HG03097 (cell line): Measurements from ENCODE around the gene TMA7.
"Not testable (repeated sequence)": the region's sequence is repeated elsewhere in the genome, so short reads cannot be mapped to it uniquely, and the experiment has no call there.

Experiments used
- ATAC-seq: cut with Tn5 transposase; IDR thresholded peaks from one replicate; pipeline ENCODE4 v1.9.1; 2021; ENCODE audit not compliant: unreplicated experiment, low FRiP score

TMA7 gene

GRCh38 chr3:48465531-48466378, 25.7 kb downstream of the TMA7 start:
- ATAC-seq: peak; percentile 57

DNA sequence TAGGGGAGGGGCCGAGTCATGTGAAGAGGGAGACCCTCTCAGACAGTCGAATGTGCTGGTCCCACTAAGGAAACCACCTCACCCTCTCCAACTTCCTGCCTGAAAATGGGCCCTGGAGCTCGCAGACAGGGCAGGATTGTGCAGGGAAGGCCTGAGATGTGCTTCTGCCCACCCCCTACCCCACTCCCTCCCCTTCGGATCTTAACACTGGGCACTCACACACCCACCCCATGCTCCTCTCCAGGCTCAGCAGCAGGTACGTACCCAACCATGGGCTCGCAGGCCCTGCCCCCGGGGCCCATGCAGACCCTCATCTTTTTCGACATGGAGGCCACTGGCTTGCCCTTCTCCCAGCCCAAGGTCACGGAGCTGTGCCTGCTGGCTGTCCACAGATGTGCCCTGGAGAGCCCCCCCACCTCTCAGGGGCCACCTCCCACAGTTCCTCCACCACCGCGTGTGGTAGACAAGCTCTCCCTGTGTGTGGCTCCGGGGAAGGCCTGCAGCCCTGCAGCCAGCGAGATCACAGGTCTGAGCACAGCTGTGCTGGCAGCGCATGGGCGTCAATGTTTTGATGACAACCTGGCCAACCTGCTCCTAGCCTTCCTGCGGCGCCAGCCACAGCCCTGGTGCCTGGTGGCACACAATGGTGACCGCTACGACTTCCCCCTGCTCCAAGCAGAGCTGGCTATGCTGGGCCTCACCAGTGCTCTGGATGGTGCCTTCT, 26.5 kb downstream of the TMA7 start:
- peak; percentile 6 for ATAC-seq

- ATAC-seq: no peak
These were observed 27.0 kb downstream of the TMA7 start for GRCh38 chr3:48467110-48467454.

GRCh38 chr3:48467473-48468267, 27.6 kb downstream of the TMA7 start:
- no peak for ATAC-seq

DNA sequence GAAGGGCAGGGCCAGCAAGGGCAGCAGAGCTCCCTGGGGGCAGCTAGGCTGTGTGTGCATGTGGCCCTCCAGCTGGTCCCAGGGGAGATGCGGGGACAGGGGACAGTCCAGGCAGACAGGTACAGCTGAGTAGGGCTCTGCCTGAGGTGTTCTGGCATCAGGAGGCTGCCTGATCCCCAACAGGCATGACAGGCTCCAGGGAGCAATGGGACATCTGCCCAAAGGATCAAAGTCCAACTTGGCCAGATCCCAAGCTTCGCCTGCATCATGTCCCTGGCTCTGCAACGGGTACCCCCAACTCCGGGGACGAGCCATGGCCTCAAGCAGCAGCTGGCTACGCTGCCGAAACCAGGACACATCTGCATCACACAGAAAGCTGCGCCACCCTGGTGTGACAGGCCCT, 28.3 kb downstream of the TMA7 start:
- no peak for ATAC-seq

GRCh38 chr3:48469046-48469915, 29.2 kb downstream of the TMA7 start:
- no peak for ATAC-seq

- ATAC-seq: no peak
These were observed 30.2 kb downstream of the TMA7 start for GRCh38 chr3:48470286-48470685.

DNA sequence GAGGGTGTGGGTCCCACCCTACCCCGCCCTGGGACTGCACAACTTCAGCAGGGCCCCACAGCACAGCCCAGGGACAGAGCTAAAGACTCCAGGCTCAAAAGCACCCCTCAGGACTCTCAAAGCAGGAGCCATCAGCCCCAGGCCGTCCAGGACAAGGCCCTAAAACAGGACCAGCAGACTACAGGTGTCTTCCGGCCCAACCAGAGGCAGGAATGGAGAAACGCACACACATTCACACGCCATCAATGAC, 32.5 kb downstream of the TMA7 start:
- ATAC-seq: peak; percentile 1

- ATAC-seq: peak; percentile 73
These were observed 33.0 kb downstream of the TMA7 start for GRCh38 chr3:48472923-48473616.

- no peak for ATAC-seq
These were observed 33.5 kb downstream of the TMA7 start for GRCh38 chr3:48473617-48473952.

DNA sequence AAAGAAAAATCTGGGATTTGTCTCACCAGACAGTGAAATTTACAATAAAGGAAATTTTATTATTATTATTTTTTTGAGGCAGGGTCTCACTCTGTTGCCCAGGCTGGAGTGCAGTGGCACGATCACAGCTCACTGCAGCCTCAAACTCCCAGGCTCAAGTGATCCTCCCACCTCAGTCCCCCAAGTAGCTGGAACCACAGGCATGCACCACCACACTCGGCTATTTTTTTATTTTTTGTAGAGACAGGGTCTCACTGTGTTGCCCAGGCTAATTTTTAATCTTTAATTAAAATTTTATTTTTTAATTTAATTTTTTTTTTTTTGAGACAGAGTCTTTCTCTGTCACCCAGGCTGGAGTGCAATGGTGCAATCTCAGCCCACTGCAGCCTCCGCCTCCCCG, 34.0 kb downstream of the TMA7 start:
- not testable (repeated sequence) for ATAC-seq

DNA sequence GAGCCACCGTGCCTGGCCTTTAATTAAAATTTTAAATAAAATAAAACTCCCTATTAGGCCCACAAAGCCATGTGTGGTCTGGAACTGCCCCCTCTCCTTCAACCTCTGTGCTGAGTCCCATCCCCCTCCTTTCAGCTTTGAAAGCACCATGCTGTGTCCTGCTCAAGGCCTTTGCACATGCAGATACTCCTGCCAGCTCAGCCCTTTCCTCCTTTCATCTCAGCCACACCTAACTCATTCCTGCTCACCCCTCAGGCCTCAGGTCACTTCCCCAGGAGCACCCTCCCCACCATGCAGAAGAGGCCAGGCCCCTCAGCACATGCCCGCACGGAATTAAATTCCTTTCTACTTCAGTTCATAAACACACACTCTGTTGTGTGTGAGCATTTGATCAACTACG, 34.6 kb downstream of the TMA7 start:
- no peak for ATAC-seq

DNA sequence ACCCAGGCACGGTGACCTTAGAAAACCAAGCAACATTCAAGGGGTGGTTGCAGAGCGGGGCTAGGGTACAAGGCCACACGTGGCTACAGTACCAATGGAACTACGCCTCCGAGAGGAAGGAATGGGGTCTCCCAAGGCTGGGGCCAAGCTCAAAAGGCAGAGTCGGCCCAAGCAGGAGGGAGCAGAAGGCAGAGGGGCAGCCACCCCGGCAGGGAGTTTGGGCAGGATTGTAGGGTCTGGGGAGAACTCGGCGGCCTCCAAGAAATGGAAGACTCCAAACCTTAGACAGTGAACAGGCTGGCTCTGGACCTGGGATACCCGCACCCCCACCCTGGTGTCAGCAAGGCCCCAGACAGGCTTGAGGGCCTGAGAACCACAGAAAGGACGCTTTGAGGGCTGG, 35.1 kb downstream of the TMA7 start:
- no peak for ATAC-seq

- no peak for ATAC-seq
These were observed 36.5 kb downstream of the TMA7 start for GRCh38 chr3:48476426-48477053.

DNA sequence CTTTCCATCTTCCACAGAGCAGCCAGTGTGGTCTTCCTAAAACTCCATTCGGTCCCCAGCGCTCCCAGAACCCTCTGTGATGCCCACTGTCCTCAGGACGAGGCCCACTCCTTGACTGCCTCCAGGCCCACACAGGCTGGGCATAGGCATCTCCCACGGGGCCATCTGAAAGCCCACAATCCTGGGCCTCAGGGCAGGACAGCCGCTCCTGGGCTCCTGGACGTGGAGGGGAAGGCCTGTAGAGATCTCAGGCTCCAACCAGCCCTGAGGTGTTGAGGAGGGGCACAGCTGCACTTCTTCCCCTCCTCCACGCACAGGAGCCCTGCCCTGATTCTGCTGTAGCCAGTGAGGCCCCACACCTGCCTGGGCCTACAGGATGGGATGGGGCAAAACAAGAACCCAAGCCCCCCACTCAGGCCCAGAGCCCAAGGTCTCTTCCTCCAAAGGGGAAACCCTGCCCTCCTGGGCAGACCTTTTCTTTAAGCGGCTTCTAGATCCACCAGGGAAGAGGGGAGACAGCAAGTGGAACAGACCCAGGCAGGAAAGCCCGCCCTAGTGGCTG, 38.0 kb downstream of the TMA7 start:
- no peak for ATAC-seq

GRCh38 chr3:48478626-48479555, 38.8 kb downstream of the TMA7 start:
- ATAC-seq: no peak

DNA sequence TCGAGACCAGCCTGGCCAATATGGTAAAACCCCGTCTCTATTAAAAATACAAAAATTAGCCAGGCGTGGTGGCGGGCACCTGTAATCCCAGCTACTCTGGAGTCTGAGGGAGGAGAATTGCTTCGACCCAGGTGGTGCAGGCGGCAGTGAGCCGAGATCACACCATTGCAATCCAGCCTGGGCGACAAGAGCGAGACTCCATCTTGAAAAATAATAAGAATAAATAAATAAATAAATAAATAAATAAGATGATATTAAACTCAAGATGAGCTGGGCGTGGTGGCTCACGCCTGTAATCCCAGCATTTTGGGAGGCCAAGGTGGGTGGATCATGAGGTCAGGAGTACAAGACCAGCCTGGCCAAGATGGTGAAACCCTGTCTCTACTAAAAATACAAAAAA, 40.8 kb downstream of the TMA7 start:
- not testable (repeated sequence) for ATAC-seq

DNA sequence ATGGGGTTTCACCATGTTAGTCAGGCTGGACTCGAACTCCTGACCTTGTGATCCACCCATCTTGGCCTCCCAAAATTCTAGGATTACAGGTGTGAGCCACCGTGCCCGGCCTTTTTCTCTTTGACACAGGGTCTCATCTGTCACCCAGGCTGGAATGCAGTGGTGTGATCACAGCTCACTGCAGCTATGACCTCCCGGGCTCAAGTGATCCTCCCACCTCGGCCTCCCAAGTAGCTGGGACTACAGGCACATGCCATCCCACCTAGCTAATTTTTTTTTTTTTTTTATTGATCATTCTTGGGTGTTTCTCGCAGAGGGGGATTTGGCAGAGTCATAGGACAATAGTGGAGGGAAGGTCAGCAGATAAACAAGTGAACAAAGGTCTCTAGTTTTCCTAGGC, 42.8 kb downstream of the TMA7 start:
- ATAC-seq: not testable (repeated sequence)
